Activated gamma-delta T cell treated with anti-CD3 and anti-CD28 coated beads, Interleukin-2, amount 50 U/mL, for 16 hours (primary cell): ENCODE results near the gene CDC34.

Experiments
- DNase-seq: peaks from one replicate; pipeline ENCODE4 v3.0.0-alpha.2; 2020; ENCODE audit warnings: low read depth

The CDC34 gene

GRCh38 chr19:531753-532560, at the start of gene CDC34:
CDC34 (plus strand) TSS chr19:531760; CDS start chr19:531932, 172 bp downstream.
- no peak for DNase-seq

- DNase-seq, result no peak
Measured at GRCh38 chr19:482186-483041, 49.1 kb upstream of the CDC34 start.

GRCh38 chr19:483332-484072, 48.1 kb upstream of the CDC34 start:
- no peak for DNase-seq

GRCh38 chr19:484494-484893, 47.1 kb upstream of the CDC34 start:
- no peak for DNase-seq

- no peak for DNase-seq
Measured at GRCh38 chr19:485077-485476, 46.5 kb upstream of the CDC34 start.

- DNase-seq, result no peak
Measured at GRCh38 chr19:485583-486236, 45.9 kb upstream of the CDC34 start.

- peak; percentile 87 for DNase-seq
Measured at GRCh38 chr19:488505-489417, 42.8 kb upstream of the CDC34 start.

GRCh38 chr19:489418-490196, 42.0 kb upstream of the CDC34 start:
- DNase-seq, result no peak

- DNase-seq, result no peak
Measured at GRCh38 chr19:491146-491741, 40.3 kb upstream of the CDC34 start.

GRCh38 chr19:492091-492531, 39.4 kb upstream of the CDC34 start:
- no peak for DNase-seq

- DNase-seq, result no peak
Measured at GRCh38 chr19:493391-494170, 38.0 kb upstream of the CDC34 start.

- DNase-seq, result no peak
Measured at GRCh38 chr19:494171-495080, 37.1 kb upstream of the CDC34 start.

GRCh38 chr19:495081-495401, 36.5 kb upstream of the CDC34 start:
- DNase-seq, result no peak

GRCh38 chr19:495402-496111, 36.0 kb upstream of the CDC34 start:
- no peak for DNase-seq

- no peak for DNase-seq
Measured at GRCh38 chr19:496112-496665, 35.4 kb upstream of the CDC34 start, which contains the start of gene MADCAM1. MADCAM1 (plus strand) TSS chr19:496486; CDS start chr19:496500, 14 bp downstream.

- no peak for DNase-seq
Measured at GRCh38 chr19:496986-497385, 34.6 kb upstream of the CDC34 start.

GRCh38 chr19:497491-497868, 34.1 kb upstream of the CDC34 start:
- DNase-seq, result no peak
